Mucosa of descending colon (tissue), 3 donors: ENCODE data around the gene EHHADH. TPM values are rescaled to one million over a fixed set of nuclear protein-coding genes. Genes with fewer than 3 reads are reported as not detected.

Source experiments
- ATAC-seq: fragments of 200-7000 bp; cut with Tn5 transposase; one replicate; pipeline ENCODE4 v1.9.1; 2020; ENCODE audit warnings: mild to moderate bottlenecking, moderate library complexity
- DNase-seq, 3 donors: peaks; one replicate each; pipeline ENCODE4 v3.0.0-alpha.2; 2020
- H3K36me3 ChIP-seq: fragments of 200-600 bp; one replicate; pipeline ENCODE4 v1.8.0; 2021; ENCODE audit warnings: low read depth, mild to moderate bottlenecking
- H3K4me1 ChIP-seq: fragments of 200-600 bp; one replicate; pipeline ENCODE4 v1.8.0; 2021; ENCODE audit warnings: low read depth, mild to moderate bottlenecking
- H3K4me3 ChIP-seq: fragments of 200-600 bp; one replicate; pipeline ENCODE4 v1.8.0; 2021; ENCODE audit warnings: mild to moderate bottlenecking
- H3K9me3 ChIP-seq: fragments of 200-600 bp; one replicate; pipeline ENCODE4 v1.8.0; 2021; ENCODE audit warnings: mild to moderate bottlenecking
- intact Hi-C, 2 donors: fragments of 100-400 bp; cut with DNase I in 1 of 2; cut with micrococcal nuclease in 1 of 2; formaldehyde crosslinking; loops; one replicate each; pipeline versions ENCODE4 v1.11.0 to v1.11.1; 2022; cut with DNase I, micrococcal nuclease
- total RNA-seq, 3 donors: library from RNA; stranded (reverse); fragmentation: NEBNext Ultra II Directional in 2 of 3; extraction: Animal tissue kit (Norgen Biotek cat#: 25700) in 2 of 3; gene quantifications; one replicate each; pipeline versions ENCODE4 v1.2.1 to v1.2.4, GENCODE V29; 2021 to 2023
- TF ChIP-seq, protein P1 (sequence below): fragments of 200-600 bp; IDR thresholded peaks from one replicate; pipeline ENCODE4 v1.8.0; 2022; ENCODE audit warnings: antibody characterized with exemption, mild to moderate bottlenecking
- donor health status: DM: no; HTN: no; CAD: no; lungs with moderate emphysema.
- donor health status: DM: no; HTN: no; CAD: no.
- donor health status: DM: no; HTN: yes; CAD: no.

Gene EHHADH
- total RNA-seq, 3 donors from 2014 or later, result 18.3 to 33.2 (median 29.0) TPM

DNA sequence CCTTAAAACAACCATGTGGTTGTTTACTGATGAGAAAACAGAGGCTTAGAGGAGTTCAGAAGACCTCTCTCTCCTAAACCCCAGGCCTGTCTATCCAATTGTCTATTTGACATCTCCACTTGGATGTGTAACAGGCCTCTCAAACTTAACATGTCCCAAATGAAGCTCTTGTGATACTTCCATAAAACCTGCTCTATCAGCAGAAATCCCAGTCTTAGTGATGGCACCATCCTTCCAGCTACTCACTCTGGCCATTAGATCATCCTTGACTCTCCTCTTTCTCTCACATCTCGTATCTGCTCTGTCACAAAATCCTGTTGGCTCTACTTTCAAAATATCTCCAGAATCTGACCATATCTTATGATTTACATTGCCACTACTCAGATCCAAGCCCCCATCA lies 28.8 kb downstream of the EHHADH start:
- TF ChIP-seq, protein P1, sequence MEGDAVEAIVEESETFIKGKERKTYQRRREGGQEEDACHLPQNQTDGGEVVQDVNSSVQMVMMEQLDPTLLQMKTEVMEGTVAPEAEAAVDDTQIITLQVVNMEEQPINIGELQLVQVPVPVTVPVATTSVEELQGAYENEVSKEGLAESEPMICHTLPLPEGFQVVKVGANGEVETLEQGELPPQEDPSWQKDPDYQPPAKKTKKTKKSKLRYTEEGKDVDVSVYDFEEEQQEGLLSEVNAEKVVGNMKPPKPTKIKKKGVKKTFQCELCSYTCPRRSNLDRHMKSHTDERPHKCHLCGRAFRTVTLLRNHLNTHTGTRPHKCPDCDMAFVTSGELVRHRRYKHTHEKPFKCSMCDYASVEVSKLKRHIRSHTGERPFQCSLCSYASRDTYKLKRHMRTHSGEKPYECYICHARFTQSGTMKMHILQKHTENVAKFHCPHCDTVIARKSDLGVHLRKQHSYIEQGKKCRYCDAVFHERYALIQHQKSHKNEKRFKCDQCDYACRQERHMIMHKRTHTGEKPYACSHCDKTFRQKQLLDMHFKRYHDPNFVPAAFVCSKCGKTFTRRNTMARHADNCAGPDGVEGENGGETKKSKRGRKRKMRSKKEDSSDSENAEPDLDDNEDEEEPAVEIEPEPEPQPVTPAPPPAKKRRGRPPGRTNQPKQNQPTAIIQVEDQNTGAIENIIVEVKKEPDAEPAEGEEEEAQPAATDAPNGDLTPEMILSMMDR, result no peak
- H3K4me3 ChIP-seq, result no peak overlapping the region
- no peaks in the 10 kb centered on the region for H3K36me3 ChIP-seq
- H3K4me1 ChIP-seq, result no peaks in the 10 kb centered on the region
- intact Hi-C loops, result no loop called here
- DNase-seq (no peak), ATAC-seq (no peak)
- no peaks in the 10 kb centered on the region for H3K9me3 ChIP-seq

DNA sequence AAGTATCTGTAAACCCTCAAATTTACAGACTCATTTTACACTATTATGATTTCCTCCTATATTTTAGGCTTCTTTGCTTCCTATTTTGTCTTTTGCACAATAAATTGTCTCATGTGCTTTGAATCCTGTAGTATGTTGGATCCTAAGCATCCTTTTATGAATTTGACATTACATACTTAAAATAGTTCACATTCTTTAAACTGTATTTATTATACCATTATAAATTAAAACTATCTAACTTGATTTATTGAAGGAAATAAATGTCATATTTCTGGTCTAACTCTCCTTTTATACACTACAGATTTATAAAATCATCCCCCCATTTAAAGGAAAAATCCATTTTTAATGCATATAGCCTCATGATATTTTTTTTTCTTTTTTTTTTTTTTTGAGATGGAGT lies 32.6 kb downstream of the EHHADH start:
- intact Hi-C loops, result no loop called here
- no peaks in the 10 kb centered on the region for H3K36me3 ChIP-seq
- DNase-seq (no peak), ATAC-seq (no peak)
- TF ChIP-seq, protein P1, result no peak
- H3K9me3 ChIP-seq, result no peaks in the 10 kb centered on the region
- no peak overlapping the region for H3K4me3 ChIP-seq
- H3K4me1 ChIP-seq, result no peaks in the 10 kb centered on the region

- intact Hi-C loops, result no loop called here
- ATAC-seq, result peak; percentile 71
Measured at GRCh38 chr3:185216607-185216958, 37.3 kb downstream of the EHHADH start.

DNA sequence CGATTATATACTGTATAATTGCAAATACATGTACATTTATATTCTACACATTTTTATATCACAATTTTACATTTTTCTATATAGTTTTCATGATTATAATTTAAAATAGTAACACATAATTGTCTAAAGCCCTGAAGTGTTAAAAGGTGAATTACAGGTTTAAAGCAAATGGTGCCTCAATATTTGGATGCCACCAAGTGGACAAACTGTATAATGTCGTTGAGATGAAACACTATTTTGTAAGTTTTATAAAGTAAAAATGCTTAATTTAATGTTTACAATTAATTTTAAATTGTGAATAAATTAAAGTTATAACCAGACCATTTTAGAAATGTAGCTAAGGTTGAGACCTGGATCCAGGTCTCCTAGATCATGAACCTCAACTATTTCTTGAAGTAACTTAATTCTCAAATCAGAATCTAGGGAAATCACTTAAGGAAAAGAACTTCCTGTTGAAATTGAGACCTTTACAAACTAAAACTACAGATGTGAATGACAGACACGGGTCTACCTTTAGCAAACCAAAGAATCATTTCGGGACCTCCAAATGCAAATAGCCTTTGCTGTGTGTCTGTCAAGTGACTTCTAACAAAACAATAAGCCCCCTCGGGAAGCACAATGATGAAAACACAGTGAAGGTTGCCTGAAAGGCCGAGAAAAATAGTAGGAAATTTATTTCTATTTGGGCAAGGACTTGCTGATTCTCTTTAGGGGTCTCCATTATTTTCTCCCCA lies 37.8 kb downstream of the EHHADH start:
- Histone ChIP-seq H3K4me1 (no peaks in the 10 kb centered on the region), H3K4me3 (no peak overlapping the region), H3K9me3 (no peaks in the 10 kb centered on the region), H3K36me3 (no peaks in the 10 kb centered on the region)
- DNase-seq, result no peak
- intact Hi-C loops, result no loop called here
- peak; percentile 61 for ATAC-seq
- TF ChIP-seq, protein P1, result peak; percentile 38

More at GRCh38 chr3:185216607-185216958, 37.3 kb downstream of the EHHADH start:
- Histone ChIP-seq H3K9me3 (no peaks in the 10 kb centered on the region), H3K36me3 (no peaks in the 10 kb centered on the region), H3K4me1 (no peaks in the 10 kb centered on the region), H3K4me3 (no peak overlapping the region)
- no peak for DNase-seq
- TF ChIP-seq, protein P1, result no peak

DNA sequence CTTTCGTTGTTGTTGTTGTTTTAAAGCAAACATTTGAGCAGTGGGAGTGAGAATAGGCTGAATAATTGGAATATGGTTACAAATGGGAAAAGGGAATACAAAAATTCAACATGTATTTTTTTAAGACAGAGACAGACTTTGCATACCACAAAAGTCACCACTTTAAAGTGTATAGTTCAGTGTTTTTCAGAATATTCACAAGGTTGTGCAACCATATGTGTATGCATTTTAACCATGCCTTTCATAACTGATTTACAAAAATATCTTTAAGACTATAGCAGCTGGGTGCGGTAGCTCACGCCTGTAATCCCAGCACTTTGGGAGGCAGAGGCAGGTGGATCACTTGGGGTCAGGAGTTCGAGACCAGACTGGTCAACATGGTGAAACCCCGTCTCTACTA lies 41.3 kb downstream of the EHHADH start:
- H3K36me3 ChIP-seq, result no peaks in the 10 kb centered on the region
- no peak for ATAC-seq
- intact Hi-C loops, result no loop called here
- DNase-seq, result no peak
- H3K4me3 ChIP-seq, result no peak overlapping the region
- H3K9me3 ChIP-seq, result no peaks in the 10 kb centered on the region
- H3K4me1 ChIP-seq, result no peaks in the 10 kb centered on the region
- TF ChIP-seq, protein P1, result no peak
